ENCODE data around the gene WNT9B.

GRCh38 chr17:46823657-46824056 lies 27.7 kb upstream of the WNT9B start:
- TF ChIP-seq POLR2A (IDR thresholded peaks at IDR 0.05) (no peak), CTCF (IDR thresholded peaks at IDR 0.05) (no peak)
